HG03196 (cell line): Measurements from ENCODE around the gene ZMYND8.
"Not testable (repeated sequence)": the region's sequence is repeated elsewhere in the genome, so short reads cannot be mapped to it uniquely, and the experiment has no call there.

Experiments used
- ATAC-seq: cut with Tn5 transposase; IDR thresholded peaks from one replicate; pipeline ENCODE4 v1.9.1; 2021; ENCODE audit not compliant: unreplicated experiment

ZMYND8 gene

GRCh38 chr20:47311967-47312681 is 44.4 kb downstream of the ZMYND8 start:
- ATAC-seq = no peak

- no peak for ATAC-seq
Measured at GRCh38 chr20:47311211-47311610, 45.3 kb downstream of the ZMYND8 start.

GRCh38 chr20:47310729-47311128 is 45.8 kb downstream of the ZMYND8 start:
- no peak for ATAC-seq

- no peak for ATAC-seq
Measured at GRCh38 chr20:47309806-47310426, 46.6 kb downstream of the ZMYND8 start.

- ATAC-seq = no peak
Measured at GRCh38 chr20:47309394-47309793, 47.1 kb downstream of the ZMYND8 start.

- ATAC-seq = not testable (repeated sequence)
Measured at GRCh38 chr20:47307569-47307968, 48.9 kb downstream of the ZMYND8 start.

- no peak for ATAC-seq
Measured at GRCh38 chr20:47306755-47307370, 49.6 kb downstream of the ZMYND8 start.

- ATAC-seq = no peak
Measured at GRCh38 chr20:47306095-47306494, 50.4 kb downstream of the ZMYND8 start.

GRCh38 chr20:47305667-47306066 is 50.8 kb downstream of the ZMYND8 start:
- no peak for ATAC-seq

- no peak for ATAC-seq
Measured at GRCh38 chr20:47304287-47304686, 52.2 kb downstream of the ZMYND8 start.

GRCh38 chr20:47303736-47304135 is 52.8 kb downstream of the ZMYND8 start:
- ATAC-seq = no peak

- ATAC-seq = no peak
Measured at GRCh38 chr20:47300071-47300470, 56.4 kb downstream of the ZMYND8 start.

GRCh38 chr20:47298624-47299023 is 57.9 kb downstream of the ZMYND8 start:
- ATAC-seq = no peak

GRCh38 chr20:47297746-47298145 is 58.8 kb downstream of the ZMYND8 start:
- no peak for ATAC-seq

GRCh38 chr20:47296950-47297349 is 59.5 kb downstream of the ZMYND8 start:
- no peak for ATAC-seq

- ATAC-seq = no peak
Measured at GRCh38 chr20:47295921-47296426, 60.5 kb downstream of the ZMYND8 start.

- no peak for ATAC-seq
Measured at GRCh38 chr20:47295129-47295813, 61.2 kb downstream of the ZMYND8 start.

- ATAC-seq = no peak
Measured at GRCh38 chr20:47293631-47294030, 62.9 kb downstream of the ZMYND8 start.

GRCh38 chr20:47292581-47292980 is 63.9 kb downstream of the ZMYND8 start:
- ATAC-seq = no peak

- ATAC-seq = no peak
Measured at GRCh38 chr20:47290666-47291430, 65.7 kb downstream of the ZMYND8 start.

- ATAC-seq = no peak
Measured at GRCh38 chr20:47290008-47290407, 66.5 kb downstream of the ZMYND8 start.
